ENCODE data around the gene RAMP3.
"Not testable (repeated sequence)": the region's sequence is repeated elsewhere in the genome, so short reads cannot be mapped to it uniquely, and the experiment has no call there.

Gene RAMP3

DNA sequence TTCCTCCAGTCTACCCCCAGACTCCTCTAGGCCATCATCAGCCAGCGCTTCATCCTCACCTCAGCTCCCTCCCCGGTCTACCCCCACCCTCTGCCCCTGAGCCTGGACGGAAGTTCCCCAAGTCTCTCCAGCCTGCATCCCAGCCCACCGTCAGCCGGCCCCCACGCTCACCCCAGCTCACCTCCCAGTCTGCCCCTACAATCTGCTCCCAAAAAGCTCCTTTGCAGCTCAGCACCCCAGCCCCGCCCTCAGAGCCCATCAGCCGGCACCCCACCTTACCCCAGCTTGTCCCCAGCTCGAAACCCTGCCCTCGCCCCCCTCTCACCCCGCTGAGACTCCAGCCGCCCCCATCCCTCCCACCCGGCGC, 322 bp upstream of the RAMP3 start:
- no peak for DNase-seq (ENCODE audit: low read depth)

DNA sequence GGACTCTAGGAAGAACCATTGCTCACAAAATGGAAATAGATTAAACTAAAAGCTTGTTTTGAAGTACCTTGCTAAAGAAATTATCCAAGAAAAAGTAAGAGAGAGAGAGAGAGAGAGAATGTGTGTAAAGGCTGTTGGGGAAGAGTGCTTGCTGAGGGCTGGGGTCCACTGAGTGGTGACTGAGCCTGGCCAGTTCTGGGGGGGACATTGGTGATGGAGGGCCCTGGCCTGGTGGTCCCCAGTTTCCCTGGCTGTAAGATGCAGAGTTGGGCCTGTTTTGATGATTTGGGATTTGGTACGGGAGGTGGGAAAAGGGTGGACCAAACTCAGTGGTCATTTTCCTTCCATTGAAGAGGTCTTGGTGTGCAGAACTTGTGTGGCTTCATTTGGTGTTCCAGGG, 880 bp downstream of the RAMP3 start:
- no peak for DNase-seq (ENCODE audit: low read depth)

GRCh38 chr7:45159296-45159695, 1.7 kb downstream of the RAMP3 start:
- no peak for DNase-seq (ENCODE audit: low read depth)

DNA sequence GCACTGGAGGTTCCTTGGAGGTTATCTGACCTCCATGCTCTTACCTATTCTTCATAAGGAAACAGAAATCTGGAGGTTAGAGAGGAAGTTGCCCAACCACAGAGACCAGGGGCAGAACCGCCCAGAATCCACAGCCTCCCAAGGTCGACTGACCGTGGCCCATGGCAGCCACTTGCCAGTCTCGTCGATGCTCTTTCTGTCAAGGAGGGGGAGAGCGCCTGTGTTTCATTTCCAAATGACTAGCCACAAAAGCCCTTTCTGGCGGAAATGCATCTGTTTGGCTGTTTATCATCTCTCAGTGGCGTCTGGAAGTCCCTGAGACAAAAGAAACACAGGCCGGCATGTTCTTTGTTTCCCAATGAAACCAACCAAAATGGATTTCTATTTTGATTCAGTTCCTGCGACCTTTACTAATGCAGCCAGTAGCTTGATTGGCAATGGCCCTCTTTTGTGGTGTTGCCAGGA, 2.9 kb downstream of the RAMP3 start:
- no peak for DNase-seq (ENCODE audit: low read depth)

DNA sequence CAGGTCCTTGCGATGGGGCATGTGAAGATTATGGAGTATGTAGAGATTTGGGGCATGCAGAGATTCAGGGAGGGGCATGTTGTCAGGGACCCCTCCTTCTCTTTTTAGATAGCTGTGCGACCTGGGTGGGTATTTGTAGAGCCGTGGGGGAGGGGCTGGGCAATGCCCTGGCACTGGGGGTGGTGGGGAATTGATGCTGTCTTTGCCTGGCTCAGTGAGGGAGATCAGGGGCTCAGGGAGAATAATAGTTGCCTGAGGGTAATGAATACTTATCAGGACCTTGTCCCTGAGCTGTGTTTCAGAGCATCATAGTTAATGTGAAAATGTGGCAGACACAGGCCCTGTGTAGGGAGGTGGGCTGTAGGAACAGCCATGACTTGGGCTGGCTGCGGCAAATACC, 3.5 kb downstream of the RAMP3 start:
- DNase-seq (ENCODE audit: low read depth): no peak

GRCh38 chr7:45161842-45162241, 4.3 kb downstream of the RAMP3 start:
- DNase-seq (ENCODE audit: low read depth): no peak

GRCh38 chr7:45162311-45162845, 4.8 kb downstream of the RAMP3 start:
- DNase-seq (ENCODE audit: low read depth): no peak

DNA sequence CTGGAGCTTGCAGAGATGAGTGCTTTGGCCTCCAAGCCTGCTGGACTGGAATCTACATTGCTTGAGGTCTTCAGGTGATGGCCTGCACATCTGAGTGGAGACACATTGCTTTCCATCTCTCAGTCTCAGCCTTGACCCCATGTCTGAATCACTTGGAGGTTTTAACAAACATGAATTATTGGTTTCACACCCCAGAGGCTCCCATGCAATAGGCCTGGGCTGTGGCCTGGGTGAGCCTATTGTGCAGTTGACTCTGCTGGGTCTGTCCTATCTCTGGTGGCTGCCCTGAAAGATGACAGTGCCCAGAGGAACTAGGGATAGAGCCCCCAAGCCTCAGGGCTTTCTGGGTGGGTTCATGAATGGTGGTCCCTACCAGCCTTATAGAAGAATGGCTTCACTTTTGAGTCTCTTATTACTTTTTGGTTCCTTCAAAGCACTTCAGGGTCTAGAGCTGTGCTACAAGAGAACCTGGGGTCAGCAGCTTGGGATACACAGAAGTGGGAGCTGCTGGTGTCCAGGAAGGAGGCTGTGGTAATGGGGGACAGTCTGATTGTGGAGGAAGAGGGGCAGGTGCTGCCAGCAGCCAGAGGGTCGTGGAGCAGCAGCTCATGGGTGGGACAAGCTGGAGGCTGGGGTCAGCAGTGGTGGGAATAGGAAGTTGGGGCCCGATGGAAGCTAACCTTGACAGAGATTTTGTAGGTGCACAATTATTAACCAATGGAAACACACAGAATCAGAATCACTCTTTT, 5.5 kb downstream of the RAMP3 start:
- no peak for DNase-seq (ENCODE audit: low read depth)

- no peak for DNase-seq (ENCODE audit: low read depth)
These were observed 6.1 kb downstream of the RAMP3 start for GRCh38 chr7:45163692-45164052.

DNA sequence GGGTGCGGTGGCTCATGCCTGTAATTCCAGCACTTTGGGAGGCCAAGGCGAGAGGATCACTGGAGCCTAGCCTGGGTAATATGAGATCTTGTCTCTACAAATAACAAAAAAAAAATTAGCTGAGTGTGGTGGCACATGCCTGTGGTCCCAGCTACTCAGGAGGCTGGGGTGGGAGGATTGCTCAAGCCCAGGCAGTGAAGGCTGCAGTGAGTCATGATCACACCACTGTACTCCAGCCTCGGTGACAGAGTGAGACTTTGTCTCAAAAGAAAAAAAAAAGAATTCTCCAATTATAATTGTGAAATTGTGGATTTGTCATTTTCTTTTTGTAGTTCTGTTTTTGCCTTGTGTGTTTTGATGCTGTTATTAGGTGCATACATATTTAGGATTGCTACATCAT, 6.7 kb downstream of the RAMP3 start:
- DNase-seq (ENCODE audit: low read depth): not testable (repeated sequence)

- DNase-seq (ENCODE audit: low read depth): no peak
These were observed 8.3 kb downstream of the RAMP3 start for GRCh38 chr7:45165857-45166256.

GRCh38 chr7:45171946-45172345, 14.4 kb downstream of the RAMP3 start:
- DNase-seq (ENCODE audit: low read depth): no peak

GRCh38 chr7:45173596-45174327, 16.2 kb downstream of the RAMP3 start:
- DNase-seq (ENCODE audit: low read depth): no peak

GRCh38 chr7:45174328-45174610, 16.7 kb downstream of the RAMP3 start:
- no peak for DNase-seq (ENCODE audit: low read depth)

DNA sequence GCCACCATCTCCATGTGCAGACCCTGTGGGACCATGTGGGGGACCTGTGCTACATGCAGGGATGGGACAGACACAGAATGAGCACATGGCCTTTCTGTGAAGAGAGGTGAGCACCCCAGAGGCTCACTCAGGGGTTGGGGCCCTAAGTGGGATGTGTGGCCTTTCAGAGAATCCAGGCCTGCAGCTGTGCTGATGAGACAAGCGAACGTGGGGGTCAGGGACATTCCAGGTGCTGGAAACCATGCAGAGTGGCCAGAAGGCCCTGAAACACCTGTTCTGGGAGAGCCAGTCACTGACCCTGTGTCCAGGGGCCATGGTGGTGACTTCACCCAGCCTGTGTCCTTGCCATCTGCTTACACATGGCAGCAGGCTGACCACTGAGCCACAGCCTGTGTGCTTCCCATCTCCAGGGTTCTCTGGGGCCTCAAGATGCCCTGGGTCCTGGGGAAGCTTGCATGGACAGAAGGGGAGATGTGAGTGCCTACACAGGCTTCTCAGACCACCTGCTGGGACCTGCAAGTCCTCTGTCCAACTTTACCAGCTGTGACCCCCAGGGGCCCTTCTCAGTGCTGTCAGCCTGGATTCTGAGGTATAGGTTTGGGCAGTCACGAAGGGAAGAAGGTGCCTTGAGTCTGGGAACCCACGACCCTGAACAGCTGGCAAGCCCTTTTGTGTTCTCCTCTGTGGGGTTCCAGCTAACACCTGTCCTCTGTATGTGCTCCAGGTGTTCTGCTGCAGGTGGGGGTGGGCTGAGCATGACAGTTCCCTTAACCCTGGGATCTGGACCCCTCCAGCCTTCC, 17.6 kb downstream of the RAMP3 start:
- no peak for DNase-seq (ENCODE audit: low read depth)

- no peak for DNase-seq (ENCODE audit: low read depth)
These were observed 18.5 kb downstream of the RAMP3 start for GRCh38 chr7:45176091-45176490.

- no peak for DNase-seq (ENCODE audit: low read depth)
These were observed 19.5 kb downstream of the RAMP3 start for GRCh38 chr7:45176886-45177731.

- no peak for DNase-seq (ENCODE audit: low read depth)
These were observed 20.2 kb downstream of the RAMP3 start for GRCh38 chr7:45177801-45178200.

GRCh38 chr7:45178241-45179225, 20.9 kb downstream of the RAMP3 start:
- DNase-seq (ENCODE audit: low read depth): no peak

DNA sequence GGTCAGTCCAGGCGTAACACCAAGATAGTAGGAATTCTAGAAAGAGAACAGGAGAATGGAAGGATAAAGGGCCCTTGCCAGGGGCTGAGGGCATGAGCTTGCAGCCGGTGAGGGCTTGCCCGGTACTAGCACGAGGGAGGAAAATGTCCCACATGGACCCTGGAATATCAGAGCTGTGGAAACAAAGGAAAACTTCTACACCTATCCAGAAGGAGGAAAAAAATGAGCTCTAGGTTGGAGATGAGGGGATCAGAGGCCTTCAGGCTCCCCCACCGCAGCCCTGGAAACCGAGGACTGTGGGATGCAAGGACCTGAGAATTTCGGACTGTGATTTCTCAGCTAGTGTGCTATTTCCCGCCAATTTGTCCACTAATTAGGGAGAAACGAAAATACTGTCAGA, 22.1 kb downstream of the RAMP3 start:
- no peak for DNase-seq (ENCODE audit: low read depth)

Measured in activated T-cell treated with anti-CD3 and anti-CD28 coated beads for 24 hours (primary cell).